ENCODE data around the gene TEAD1. TPM values are rescaled to one million over a fixed set of nuclear protein-coding genes. Genes with fewer than 3 reads are reported as not detected.

TEAD1 gene
- total RNA-seq, 4 donors from 2014 or later, result 184 to 272 (median 208) TPM

GRCh38 chr11:12943311-12943710 is 269.1 kb downstream of the TEAD1 start:
- WGBS, 2 donors (ENCODE audit: low coverage in 1 of 2), result 89 to 93% methylated on average over 4 to 5 of the region's 5 CpGs
- TF ChIP-seq EP300 (IDR thresholded peaks at IDR 0.05) (no peak), POLR2AphosphoS5 (IDR thresholded peaks at IDR 0.05) (no peak), POLR2A (IDR thresholded peaks at IDR 0.05) (no peak), CTCF (IDR thresholded peaks at IDR 0.05) (no peak)
- no peaks in the 10 kb centered on the region for H3K27me3 ChIP-seq
- H3K27ac ChIP-seq, result no peak overlapping the region
- no peaks in the 10 kb centered on the region for H3K4me1 ChIP-seq
- H3K9me3 ChIP-seq, result peaks cover 0 to 10% (median 0%) of the 10 kb centered on the region in 3 donors
- no peak for ATAC-seq
- H3K4me3 ChIP-seq, result no peak overlapping the region
- peaks cover 0 to 51% of the 10 kb centered on the region in 2 donors for H3K36me3 ChIP-seq

- no peaks in the 10 kb centered on the region for H3K4me1 ChIP-seq
- no peak for TF ChIP-seq POLR2A (IDR thresholded peaks at IDR 0.05)
- no peak for TF ChIP-seq POLR2AphosphoS5 (IDR thresholded peaks at IDR 0.05)
- no peak for TF ChIP-seq CTCF (IDR thresholded peaks at IDR 0.05)
- no peak for TF ChIP-seq EP300 (IDR thresholded peaks at IDR 0.05)
- no peak for ATAC-seq
- 77 to 79% methylated on average over 3 of the region's 3 CpGs for WGBS, 2 donors (ENCODE audit: low coverage in 1 of 2)
- no peak overlapping the region for H3K4me3 ChIP-seq
- no peak overlapping the region for H3K27ac ChIP-seq
- H3K9me3 ChIP-seq, result peaks cover 0 to 10% (median 0%) of the 10 kb centered on the region in 3 donors
- H3K36me3 ChIP-seq, result peaks cover 0 to 35% of the 10 kb centered on the region in 2 donors
- H3K27me3 ChIP-seq, result no peaks in the 10 kb centered on the region
Observed at GRCh38 chr11:12944889-12945288, 270.7 kb downstream of the TEAD1 start.

- H3K27me3 ChIP-seq, result no peaks in the 10 kb centered on the region
- no peak overlapping the region for H3K4me3 ChIP-seq
- TF ChIP-seq CTCF (IDR thresholded peaks at IDR 0.05), result no peak
- no peak for TF ChIP-seq POLR2A (IDR thresholded peaks at IDR 0.05)
- no peak for TF ChIP-seq EP300 (IDR thresholded peaks at IDR 0.05)
- TF ChIP-seq POLR2AphosphoS5 (IDR thresholded peaks at IDR 0.05), result no peak
- no peaks in the 10 kb centered on the region for H3K4me1 ChIP-seq
- ATAC-seq, result no peak
- H3K9me3 ChIP-seq, result peaks cover 0 to 28% (median 0%) of the 10 kb centered on the region in 3 donors
- no peak overlapping the region for H3K27ac ChIP-seq
- WGBS, 2 donors (ENCODE audit: low coverage in 1 of 2), result 71 to 100% methylated on average over 1 of the region's 1 CpG
- no peaks in the 10 kb centered on the region for H3K36me3 ChIP-seq
Observed at GRCh38 chr11:12949453-12949852, 275.2 kb downstream of the TEAD1 start.

GRCh38 chr11:12950670-12951069 is 276.4 kb downstream of the TEAD1 start:
- Histone ChIP-seq H3K36me3 (no peaks in the 10 kb centered on the region), H3K27ac (no peak overlapping the region), H3K9me3 (peaks cover 0 to 28% (median 0%) of the 10 kb centered on the region in 3 donors), H3K4me1 (no peaks in the 10 kb centered on the region), H3K27me3 (no peaks in the 10 kb centered on the region), H3K4me3 (no peak overlapping the region)
- no peak for ATAC-seq
- WGBS, 2 donors (ENCODE audit: low coverage in 1 of 2), result 77 to 88% methylated on average over 1 of the region's 1 CpG
- TF ChIP-seq CTCF (IDR thresholded peaks at IDR 0.05), result no peak
- TF ChIP-seq EP300 (IDR thresholded peaks at IDR 0.05), result no peak
- TF ChIP-seq POLR2A (IDR thresholded peaks at IDR 0.05), result no peak
- TF ChIP-seq POLR2AphosphoS5 (IDR thresholded peaks at IDR 0.05), result no peak

GRCh38 chr11:12951376-12951775 is 277.2 kb downstream of the TEAD1 start:
- no peak overlapping the region for H3K4me3 ChIP-seq
- 82 to 86% methylated on average over 1 of the region's 1 CpG for WGBS, 2 donors (ENCODE audit: low coverage in 1 of 2)
- H3K9me3 ChIP-seq, result peaks cover 0 to 23% (median 0%) of the 10 kb centered on the region in 3 donors
- no peaks in the 10 kb centered on the region for H3K36me3 ChIP-seq
- no peaks in the 10 kb centered on the region for H3K27me3 ChIP-seq
- H3K4me1 ChIP-seq, result no peaks in the 10 kb centered on the region
- TF ChIP-seq POLR2AphosphoS5 (IDR thresholded peaks at IDR 0.05) (no peak), POLR2A (IDR thresholded peaks at IDR 0.05) (no peak), CTCF (IDR thresholded peaks at IDR 0.05) (no peak), EP300 (IDR thresholded peaks at IDR 0.05) (no peak)
- no peak for ATAC-seq
- H3K27ac ChIP-seq, result no peak overlapping the region

Measured in gastroesophageal sphincter (tissue), 4 donors.